MM.1S (cell line): ENCODE results near the gene XXYLT1.

Source experiments
- CTCF ChIP-seq: fragments of 300-600 bp; sonication (generic); IDR thresholded peaks from 2 replicates; pipeline ENCODE4 v1.5.1; 2016; ENCODE audit warnings: antibody characterized with exemption, low read length, mixed read lengths
- EZH2 ChIP-seq: fragments of 300-600 bp; sonication (generic); optimal IDR thresholded peaks from 2 replicates; pipeline ENCODE3; 2017; ENCODE audit warnings: low read depth, mild to moderate bottlenecking, antibody characterized with exemption, low read length, mixed read lengths

- no peak for TF ChIP-seq CTCF
- TF ChIP-seq EZH2: no peak
Measured at GRCh38 chr3:195214381-195214780, 56.6 kb downstream of the XXYLT1 start.
